MM.1S (cell line): ENCODE data around the gene PRKD2.

ENCODE experiments used
- DNase-seq: peaks from one replicate; pipeline ENCODE4 v3.0.0-alpha.2; 2015
- H2AFZ ChIP-seq: fragments of 300-600 bp; sonication (generic); 2 replicates; pipeline ENCODE4 v1.6.0; 2016; ENCODE audit warnings: antibody characterized with exemption, low read length
- H3F3A ChIP-seq: fragments of 300-600 bp; sonication (generic); 2 replicates; pipeline ENCODE4 v1.6.1; 2016; ENCODE audit warnings: mild to moderate bottlenecking, antibody characterized with exemption, low read length, moderate library complexity, mixed read lengths; ENCODE audit not compliant: insufficient read depth
- H3K27ac ChIP-seq: fragments of 300-600 bp; sonication (generic); 2 replicates; pipeline ENCODE4 v1.5.1; 2016; ENCODE audit warnings: mild to moderate bottlenecking, low read length
- H3K27me3 ChIP-seq: fragments of 300-600 bp; sonication (generic); replicated peaks from 2 replicates; pipeline ENCODE4 v1.6.0; 2016; ENCODE audit warnings: low read length; ENCODE audit not compliant: insufficient read depth
- H3K36me3 ChIP-seq: fragments of 300-600 bp; sonication (generic); replicated peaks from 2 replicates; pipeline ENCODE4 v1.6.1; 2016; ENCODE audit warnings: mild to moderate bottlenecking, low read length, mixed read lengths; ENCODE audit not compliant: insufficient read depth
- H3K4me1 ChIP-seq: fragments of 300-600 bp; sonication (generic); 2 replicates; pipeline ENCODE4 v1.6.1; 2016; ENCODE audit warnings: low read length, mixed read lengths
- H3K4me2 ChIP-seq: fragments of 300-600 bp; sonication (generic); 2 replicates; pipeline ENCODE4 v1.6.0; 2016; ENCODE audit warnings: low read depth, low read length
- H3K4me3 ChIP-seq: fragments of 300-600 bp; sonication (generic); 2 replicates; pipeline ENCODE4 v1.5.1; 2016; ENCODE audit warnings: low read length, mixed read lengths
- H3K79me2 ChIP-seq: fragments of 300-600 bp; sonication (generic); 2 replicates; pipeline ENCODE4 v1.6.1; 2016; ENCODE audit warnings: mixed run types, low read length, mixed read lengths
- H3K9ac ChIP-seq: fragments of 300-600 bp; sonication (generic); 2 replicates; pipeline ENCODE4 v1.6.1; 2016; ENCODE audit warnings: low read length, mixed read lengths
- H3K9me2 ChIP-seq: fragments of 300-600 bp; sonication (generic); replicated peaks from 2 replicates; pipeline ENCODE4 v1.6.1; 2016; ENCODE audit warnings: mild to moderate bottlenecking, low read length, mixed read lengths; ENCODE audit not compliant: insufficient read depth
- H3K9me3 ChIP-seq: fragments of 300-600 bp; sonication (generic); replicated peaks from 2 replicates; pipeline ENCODE4 v1.6.1; 2016; ENCODE audit warnings: mild to moderate bottlenecking, low read length, mixed read lengths; ENCODE audit not compliant: insufficient read depth
- H4K20me1 ChIP-seq: fragments of 300-600 bp; sonication (generic); 2 replicates; pipeline ENCODE4 v1.6.1; 2016; ENCODE audit warnings: mild to moderate bottlenecking, low read length, moderate library complexity, mixed read lengths; ENCODE audit not compliant: insufficient read depth
- EZH2 ChIP-seq: fragments of 300-600 bp; sonication (generic); optimal IDR thresholded peaks from 2 replicates; pipeline ENCODE3; 2017; ENCODE audit warnings: low read depth, mild to moderate bottlenecking, antibody characterized with exemption, low read length, mixed read lengths
- EZH2phosphoT487 ChIP-seq: fragments of 300-600 bp; sonication (generic); IDR thresholded peaks from 2 replicates; pipeline ENCODE4 v1.6.1; 2018; ENCODE audit warnings: antibody characterized with exemption, low read length
- TF ChIP-seq, protein P1 (sequence below): fragments of 300-600 bp; sonication (generic); IDR thresholded peaks from 2 replicates; pipeline ENCODE4 v1.5.1; 2016; ENCODE audit warnings: antibody characterized with exemption, low read length, mixed read lengths

Gene PRKD2

DNA sequence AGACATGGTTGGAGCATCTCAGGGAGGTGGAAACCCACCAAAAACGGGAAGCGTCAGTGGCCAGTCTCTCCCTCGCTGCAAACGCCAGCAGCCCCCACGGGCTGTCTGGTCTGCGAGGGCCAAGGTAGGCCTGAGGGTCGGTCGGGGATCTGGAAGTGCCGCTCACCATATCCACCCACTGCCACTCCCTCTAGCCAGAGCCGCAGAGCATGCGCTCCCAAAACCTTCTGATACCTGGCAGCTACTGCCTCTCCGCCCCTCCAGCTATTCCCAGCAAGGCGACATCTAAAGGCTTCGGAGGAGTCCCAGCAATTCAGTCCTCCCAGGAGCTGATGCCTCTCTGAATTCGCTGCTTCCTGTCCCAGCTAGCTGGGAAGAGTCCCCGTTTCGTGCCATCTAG lies 24.5 kb upstream of the PRKD2 start:
- Histone ChIP-seq H3K36me3 (no peaks in the 10 kb centered on the region; the same call in 1 of the 2 replicates), H3K9me2 (no peaks in the 10 kb centered on the region), H3K27ac (no peak overlapping the region), H3F3A (no peaks in the 10 kb centered on the region), H2AFZ (no peak overlapping the region), H3K79me2 (peaks cover 94% of the 10 kb centered on the region), H3K9me3 (no peaks in the 10 kb centered on the region), H3K27me3 (no peaks in the 10 kb centered on the region), H3K9ac (no peak overlapping the region), H3K4me1 (peaks cover 9% of the 10 kb centered on the region), H3K4me2 (no peak overlapping the region), H3K4me3 (no peak overlapping the region), H4K20me1 (peaks cover 39% of the 10 kb centered on the region)
- TF ChIP-seq EZH2phosphoT487 (no peak), EZH2 (no peak)
- no peak for DNase-seq

DNA sequence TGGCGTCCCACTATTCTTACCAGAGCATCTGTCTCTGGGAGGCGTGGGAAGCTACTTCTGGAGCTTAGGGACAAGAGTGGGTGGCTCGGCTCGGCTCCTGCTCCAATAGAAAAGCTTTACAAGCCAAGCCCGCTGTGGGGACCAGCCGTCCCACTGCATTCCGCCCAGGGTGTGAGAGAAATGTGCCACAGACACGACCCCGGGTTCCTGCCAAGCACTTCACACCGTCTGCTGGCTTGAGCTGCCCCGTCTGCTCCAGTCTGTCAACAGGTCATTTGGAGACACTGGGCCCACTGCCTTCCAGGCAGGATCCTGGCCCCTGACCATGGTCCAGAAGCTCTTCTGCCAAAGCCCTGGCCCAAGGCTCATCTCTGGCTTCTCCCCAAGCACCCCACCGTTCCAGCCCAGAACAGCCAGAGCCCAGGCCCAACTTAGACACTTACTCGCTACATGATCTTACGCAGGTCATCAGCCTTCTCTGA lies 22.4 kb upstream of the PRKD2 start:
- H3K4me3 ChIP-seq, result no peak overlapping the region
- H3K9me3 ChIP-seq, result no peaks in the 10 kb centered on the region
- no peaks in the 10 kb centered on the region for H3F3A ChIP-seq
- no peak overlapping the region for H3K27ac ChIP-seq
- H3K36me3 ChIP-seq, result no peaks in the 10 kb centered on the region; the same call in 1 of the 2 replicates
- H3K27me3 ChIP-seq, result no peaks in the 10 kb centered on the region
- H3K9me2 ChIP-seq, result no peaks in the 10 kb centered on the region
- H2AFZ ChIP-seq, result no peak overlapping the region
- TF ChIP-seq EZH2 (no peak), EZH2phosphoT487 (no peak)
- TF ChIP-seq, protein P1, sequence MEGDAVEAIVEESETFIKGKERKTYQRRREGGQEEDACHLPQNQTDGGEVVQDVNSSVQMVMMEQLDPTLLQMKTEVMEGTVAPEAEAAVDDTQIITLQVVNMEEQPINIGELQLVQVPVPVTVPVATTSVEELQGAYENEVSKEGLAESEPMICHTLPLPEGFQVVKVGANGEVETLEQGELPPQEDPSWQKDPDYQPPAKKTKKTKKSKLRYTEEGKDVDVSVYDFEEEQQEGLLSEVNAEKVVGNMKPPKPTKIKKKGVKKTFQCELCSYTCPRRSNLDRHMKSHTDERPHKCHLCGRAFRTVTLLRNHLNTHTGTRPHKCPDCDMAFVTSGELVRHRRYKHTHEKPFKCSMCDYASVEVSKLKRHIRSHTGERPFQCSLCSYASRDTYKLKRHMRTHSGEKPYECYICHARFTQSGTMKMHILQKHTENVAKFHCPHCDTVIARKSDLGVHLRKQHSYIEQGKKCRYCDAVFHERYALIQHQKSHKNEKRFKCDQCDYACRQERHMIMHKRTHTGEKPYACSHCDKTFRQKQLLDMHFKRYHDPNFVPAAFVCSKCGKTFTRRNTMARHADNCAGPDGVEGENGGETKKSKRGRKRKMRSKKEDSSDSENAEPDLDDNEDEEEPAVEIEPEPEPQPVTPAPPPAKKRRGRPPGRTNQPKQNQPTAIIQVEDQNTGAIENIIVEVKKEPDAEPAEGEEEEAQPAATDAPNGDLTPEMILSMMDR, result no peak
- H3K9ac ChIP-seq, result no peak overlapping the region
- peaks cover 34% of the 10 kb centered on the region for H4K20me1 ChIP-seq
- no peak overlapping the region for H3K4me2 ChIP-seq
- H3K4me1 ChIP-seq, result peaks cover 5% of the 10 kb centered on the region
- peaks cover 82% of the 10 kb centered on the region for H3K79me2 ChIP-seq
- no peak for DNase-seq

DNA sequence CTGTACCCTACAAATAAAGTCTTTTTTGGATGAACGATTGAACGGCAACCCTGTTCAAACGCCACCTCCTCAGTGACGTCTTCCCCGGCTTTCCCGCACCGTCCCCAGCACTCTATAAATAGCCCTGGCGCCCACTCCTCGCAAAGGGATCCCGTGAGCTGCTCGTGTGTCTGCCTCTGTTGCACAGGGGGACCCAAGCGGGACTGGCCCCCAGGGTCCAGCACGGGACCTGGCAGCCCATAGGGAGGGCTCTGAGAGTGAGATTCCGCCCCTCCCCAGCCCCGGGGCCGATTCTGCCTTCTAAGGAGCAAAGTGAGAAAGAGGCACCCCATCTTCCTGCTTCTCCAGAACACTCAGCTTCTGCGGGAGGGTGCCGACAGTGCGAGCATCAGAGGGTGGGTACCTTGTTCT lies 20.9 kb upstream of the PRKD2 start:
- Histone ChIP-seq H3K9me3 (no peaks in the 10 kb centered on the region), H3F3A (no peaks in the 10 kb centered on the region), H3K4me3 (no peak overlapping the region), H3K9me2 (no peaks in the 10 kb centered on the region), H3K9ac (no peak overlapping the region), H3K79me2 (peaks cover 84% of the 10 kb centered on the region), H3K36me3 (peaks cover 5% of the 10 kb centered on the region), H3K4me2 (no peak overlapping the region), H2AFZ (no peak overlapping the region), H4K20me1 (peaks cover 27% of the 10 kb centered on the region), H3K27me3 (no peaks in the 10 kb centered on the region), H3K27ac (no peak overlapping the region), H3K4me1 (no peaks in the 10 kb centered on the region)
- no peak for DNase-seq
- TF ChIP-seq, protein P1, result no peak
- TF ChIP-seq EZH2phosphoT487, result no peak
- TF ChIP-seq EZH2, result no peak

- no peak overlapping the region for H3K4me3 ChIP-seq
- H3K9me3 ChIP-seq, result no peaks in the 10 kb centered on the region
- H3F3A ChIP-seq, result no peaks in the 10 kb centered on the region
- no peak overlapping the region for H3K27ac ChIP-seq
- peaks cover 5% of the 10 kb centered on the region for H3K36me3 ChIP-seq
- no peaks in the 10 kb centered on the region for H3K27me3 ChIP-seq
- no peak for DNase-seq
- no peak overlapping the region for H3K4me2 ChIP-seq
- H3K79me2 ChIP-seq, result peaks cover 84% of the 10 kb centered on the region
- no peak overlapping the region for H2AFZ ChIP-seq
- no peaks in the 10 kb centered on the region for H3K4me1 ChIP-seq
- no peaks in the 10 kb centered on the region for H3K9me2 ChIP-seq
- H4K20me1 ChIP-seq, result peaks cover 25% of the 10 kb centered on the region
- H3K9ac ChIP-seq, result no peak overlapping the region
- TF ChIP-seq EZH2phosphoT487 (no peak), EZH2 (no peak)
- TF ChIP-seq, protein P1, result no peak
These were observed 20.4 kb upstream of the PRKD2 start for GRCh38 chr19:46737298-46737654.
